ENCODE data around the gene CD3D. TPM values are rescaled to one million over a fixed set of nuclear protein-coding genes. Genes with fewer than 3 reads are reported as not detected.
"Not testable (repeated sequence)": the region's sequence is repeated elsewhere in the genome, so short reads cannot be mapped to it uniquely, and the experiment has no call there.

CD3D gene
- total RNA-seq, 2 donors from 2014 or later: 313 to 365 TPM

DNA sequence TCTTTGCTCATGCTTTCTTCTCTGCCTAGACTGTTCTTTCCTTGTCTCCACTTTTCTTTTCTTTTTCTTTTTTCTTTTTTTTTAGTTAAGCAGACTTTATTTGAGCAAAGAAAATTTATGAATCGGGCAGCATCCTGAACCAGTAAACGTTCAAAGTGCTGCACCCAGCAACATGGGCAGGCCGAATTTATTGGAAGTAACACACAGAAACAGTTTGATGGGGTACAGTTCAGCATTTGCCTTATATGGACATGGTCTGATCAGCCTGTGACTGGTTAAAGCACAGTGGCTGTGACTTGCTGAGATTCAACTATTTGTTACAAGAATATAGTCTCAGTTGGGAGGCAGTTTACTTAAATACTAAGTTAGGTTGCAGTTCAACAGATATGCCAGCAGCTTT lies 22.0 kb downstream of the CD3D start:
- no peak for ATAC-seq (replicated peaks)
- H3K4me1 Mint-ChIP-seq: peaks cover 42% of the 10 kb centered on the region
- no peaks in the 10 kb centered on the region for H3K9me3 Mint-ChIP-seq
- H3K36me3 Mint-ChIP-seq (ENCODE audit: low read depth): peaks cover 19% of the 10 kb centered on the region
- H3K27me3 Mint-ChIP-seq: no peaks in the 10 kb centered on the region
- H3K27ac Mint-ChIP-seq: peak overlapping the region; percentile 44
- H3K4me3 Mint-ChIP-seq: no peak overlapping the region

- Mint-ChIP-seq H3K27ac (peak overlapping the region; percentile 44), H3K4me3 (peak overlapping the region; percentile 12), H3K4me1 (peaks cover 49% of the 10 kb centered on the region), H3K27me3 (no peaks in the 10 kb centered on the region), H3K36me3 (ENCODE audit: low read depth) (peaks cover 31% of the 10 kb centered on the region), H3K9me3 (no peaks in the 10 kb centered on the region)
- ATAC-seq (replicated peaks): no peak
Observed at GRCh38 chr11:118319337-118319707, 23.2 kb downstream of the CD3D start.

GRCh38 chr11:118318581-118319336 lies 23.7 kb downstream of the CD3D start:
- peak overlapping the region; percentile 44 for H3K27ac Mint-ChIP-seq
- H3K4me3 Mint-ChIP-seq: peak overlapping the region; percentile 12
- peaks cover 37% of the 10 kb centered on the region for H3K36me3 Mint-ChIP-seq (ENCODE audit: low read depth)
- H3K27me3 Mint-ChIP-seq: no peaks in the 10 kb centered on the region
- no peaks in the 10 kb centered on the region for H3K9me3 Mint-ChIP-seq
- no peak for ATAC-seq (replicated peaks)
- peaks cover 55% of the 10 kb centered on the region for H3K4me1 Mint-ChIP-seq

DNA sequence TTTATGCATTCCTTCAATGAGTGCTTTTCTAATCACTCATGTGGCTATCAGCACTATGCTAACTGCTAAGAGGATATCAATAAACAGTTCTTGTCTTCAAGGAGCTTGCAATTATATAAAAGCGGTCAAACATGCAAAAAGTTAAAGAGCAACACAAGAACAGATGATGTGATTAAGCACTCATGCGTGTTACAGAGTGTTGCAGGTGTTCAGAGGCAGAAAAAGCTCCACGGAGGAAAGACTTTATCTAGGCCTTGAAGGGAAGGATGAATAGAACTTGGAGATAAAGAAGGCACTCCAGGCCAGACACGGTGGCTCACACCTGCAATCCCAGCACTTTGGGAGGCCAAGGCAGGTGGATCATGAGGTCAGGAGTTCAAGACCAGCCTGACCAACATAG lies 24.4 kb downstream of the CD3D start:
- Mint-ChIP-seq H3K27ac (no peak overlapping the region), H3K4me1 (peaks cover 53% of the 10 kb centered on the region), H3K27me3 (no peaks in the 10 kb centered on the region), H3K9me3 (no peaks in the 10 kb centered on the region), H3K4me3 (no peak overlapping the region), H3K36me3 (ENCODE audit: low read depth) (peaks cover 42% of the 10 kb centered on the region)
- no peak for ATAC-seq (replicated peaks)

DNA sequence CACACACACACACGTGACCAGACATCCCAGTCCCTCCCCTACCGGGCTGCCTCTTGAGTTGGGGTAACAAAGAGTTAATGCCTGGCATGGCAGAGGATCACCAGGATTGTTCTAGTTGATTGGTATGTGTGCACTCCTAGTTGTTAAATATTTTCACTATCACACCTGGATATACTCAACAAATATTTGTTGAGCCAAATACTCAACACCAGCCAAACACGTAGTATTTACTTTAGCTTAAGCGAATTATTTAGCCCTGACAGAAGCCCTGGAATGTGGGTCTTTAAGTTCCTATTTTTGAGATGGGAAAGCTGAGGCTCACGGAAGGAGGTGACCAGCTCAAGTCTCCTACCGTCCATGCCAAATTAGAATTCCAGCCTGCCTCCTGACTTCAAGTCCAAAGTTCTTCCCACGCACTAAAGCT lies 27.5 kb downstream of the CD3D start:
- H3K27me3 Mint-ChIP-seq: no peaks in the 10 kb centered on the region
- no peaks in the 10 kb centered on the region for H3K9me3 Mint-ChIP-seq
- H3K27ac Mint-ChIP-seq: peak overlapping the region; percentile 70
- peak overlapping the region; percentile 72 for H3K4me3 Mint-ChIP-seq
- H3K36me3 Mint-ChIP-seq (ENCODE audit: low read depth): peaks cover 73% of the 10 kb centered on the region
- H3K4me1 Mint-ChIP-seq: peaks cover 61% of the 10 kb centered on the region
- no peak for ATAC-seq (replicated peaks)

DNA sequence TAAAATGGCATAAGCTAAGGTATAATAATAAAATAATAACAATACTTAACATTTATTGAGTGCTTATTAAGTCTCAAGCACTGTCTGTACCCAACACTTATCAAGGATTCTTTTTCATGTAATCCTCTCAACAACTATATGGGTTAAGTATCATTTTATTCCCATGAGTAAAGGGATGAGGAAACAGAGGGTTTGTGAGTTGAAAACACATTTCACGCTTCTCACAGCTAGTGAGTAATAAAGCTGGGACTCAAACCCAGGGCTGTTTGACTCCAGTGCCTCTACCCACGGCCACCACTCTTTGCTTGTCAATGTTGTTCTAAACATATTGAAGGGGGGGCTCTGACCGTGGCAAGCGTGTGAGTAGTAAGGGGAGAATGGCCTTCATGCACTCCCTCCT lies 29.3 kb downstream of the CD3D start:
- no peaks in the 10 kb centered on the region for H3K9me3 Mint-ChIP-seq
- peaks cover 55% of the 10 kb centered on the region for H3K4me1 Mint-ChIP-seq
- no peak overlapping the region for H3K27ac Mint-ChIP-seq
- peaks cover 91% of the 10 kb centered on the region for H3K36me3 Mint-ChIP-seq (ENCODE audit: low read depth)
- no peak overlapping the region for H3K4me3 Mint-ChIP-seq
- no peak for ATAC-seq (replicated peaks)
- no peaks in the 10 kb centered on the region for H3K27me3 Mint-ChIP-seq

DNA sequence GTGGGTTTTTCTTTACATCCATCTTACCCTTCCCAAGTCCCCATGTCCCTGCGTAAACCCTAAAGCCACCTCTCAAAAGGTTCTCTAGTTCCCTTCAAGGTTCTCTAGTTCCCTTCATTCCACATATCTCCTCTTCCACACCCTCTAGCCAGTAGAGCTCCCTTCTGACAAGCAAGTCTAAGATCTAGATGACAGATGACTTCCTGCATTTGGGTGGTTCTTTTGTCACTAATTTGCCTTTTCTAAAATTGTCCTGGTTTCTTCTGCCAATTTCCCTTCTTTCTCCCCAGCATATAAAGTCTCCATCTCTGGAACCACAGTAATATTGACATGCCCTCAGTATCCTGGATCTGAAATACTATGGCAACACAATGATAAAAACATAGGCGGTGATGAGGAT lies 30.2 kb downstream of the CD3D start:
- peak overlapping the region; percentile 67 for H3K27ac Mint-ChIP-seq
- peaks cover 98% of the 10 kb centered on the region for H3K36me3 Mint-ChIP-seq (ENCODE audit: low read depth)
- H3K27me3 Mint-ChIP-seq: no peaks in the 10 kb centered on the region
- peak overlapping the region; percentile 100 for H3K4me3 Mint-ChIP-seq
- H3K4me1 Mint-ChIP-seq: peaks cover 58% of the 10 kb centered on the region
- ATAC-seq (replicated peaks): no peak
- H3K9me3 Mint-ChIP-seq: no peaks in the 10 kb centered on the region

DNA sequence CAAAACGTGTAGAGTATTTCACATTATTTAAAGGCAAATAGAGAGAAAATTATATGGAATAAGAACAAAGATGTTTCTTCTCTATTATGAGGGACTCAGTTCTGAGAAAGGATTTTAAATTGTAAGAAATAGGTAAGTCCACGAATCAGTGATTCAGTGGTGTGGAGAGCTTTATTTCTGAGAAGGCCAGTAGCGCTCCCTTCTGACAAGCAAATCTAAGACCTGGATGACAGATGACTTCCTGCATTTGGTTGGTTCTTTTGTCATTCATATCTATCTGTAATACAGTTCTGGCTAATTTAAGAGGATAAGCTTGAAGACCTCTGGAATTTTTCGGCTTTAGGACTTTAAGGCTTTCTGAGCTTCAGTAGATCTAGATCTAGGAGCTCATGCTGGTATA lies 31.0 kb downstream of the CD3D start:
- Mint-ChIP-seq H3K27ac (peak overlapping the region; percentile 69), H3K27me3 (no peaks in the 10 kb centered on the region), H3K9me3 (no peaks in the 10 kb centered on the region), H3K36me3 (ENCODE audit: low read depth) (peaks cover 99% of the 10 kb centered on the region), H3K4me1 (peaks cover 60% of the 10 kb centered on the region), H3K4me3 (peak overlapping the region; percentile 100)
- no peak for ATAC-seq (replicated peaks)

- H3K27ac Mint-ChIP-seq: peak overlapping the region; percentile 69
- peak overlapping the region; percentile 100 for H3K4me3 Mint-ChIP-seq
- no peak for ATAC-seq (replicated peaks)
- peaks cover 57% of the 10 kb centered on the region for H3K4me1 Mint-ChIP-seq
- H3K36me3 Mint-ChIP-seq (ENCODE audit: low read depth): peaks cover 99% of the 10 kb centered on the region
- H3K27me3 Mint-ChIP-seq: no peaks in the 10 kb centered on the region
- peaks cover under 1% of the 10 kb centered on the region for H3K9me3 Mint-ChIP-seq
Observed at GRCh38 chr11:118310781-118311485, 31.6 kb downstream of the CD3D start.

GRCh38 chr11:118310271-118310670 lies 32.2 kb downstream of the CD3D start:
- Mint-ChIP-seq H3K36me3 (ENCODE audit: low read depth) (peaks cover 99% of the 10 kb centered on the region), H3K4me1 (peaks cover 54% of the 10 kb centered on the region), H3K27me3 (no peaks in the 10 kb centered on the region), H3K9me3 (peaks cover 3% of the 10 kb centered on the region), H3K27ac (peak overlapping the region; percentile 10), H3K4me3 (peak overlapping the region; percentile 100)
- ATAC-seq (replicated peaks): no peak

DNA sequence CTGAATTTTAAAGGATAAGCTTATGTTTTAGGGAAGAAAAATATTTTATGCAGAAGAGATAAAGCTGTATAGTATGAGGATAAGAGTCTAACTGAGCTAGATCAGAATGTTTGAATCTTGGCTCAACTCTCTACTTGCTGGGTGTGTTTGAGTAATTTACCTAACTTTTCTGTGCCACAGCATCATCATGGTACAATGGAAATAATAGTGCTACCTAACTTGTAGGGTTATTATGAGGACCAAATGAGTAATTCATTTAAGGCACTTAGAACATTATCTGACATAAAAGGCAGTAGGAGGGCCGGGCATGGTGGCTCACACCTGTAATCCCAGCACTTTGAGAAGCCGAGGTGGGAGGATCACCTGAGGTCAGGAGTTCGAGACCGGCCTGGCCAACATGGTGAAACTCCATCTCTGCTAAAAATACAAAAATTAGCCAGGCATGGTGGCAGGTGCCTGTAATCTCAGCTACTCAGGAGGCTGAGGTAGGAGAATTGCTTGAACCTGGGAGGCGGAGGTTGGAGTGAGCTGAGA lies 33.4 kb downstream of the CD3D start:
- ATAC-seq (replicated peaks): peak; percentile 7
- H3K27ac Mint-ChIP-seq: peak overlapping the region; percentile 81
- peaks cover 46% of the 10 kb centered on the region for H3K4me1 Mint-ChIP-seq
- not testable (repeated sequence) for H3K27me3 Mint-ChIP-seq, H3K9me3 Mint-ChIP-seq
- peaks cover 96% of the 10 kb centered on the region for H3K36me3 Mint-ChIP-seq (ENCODE audit: low read depth)
- H3K4me3 Mint-ChIP-seq: peak overlapping the region; percentile 100

DNA sequence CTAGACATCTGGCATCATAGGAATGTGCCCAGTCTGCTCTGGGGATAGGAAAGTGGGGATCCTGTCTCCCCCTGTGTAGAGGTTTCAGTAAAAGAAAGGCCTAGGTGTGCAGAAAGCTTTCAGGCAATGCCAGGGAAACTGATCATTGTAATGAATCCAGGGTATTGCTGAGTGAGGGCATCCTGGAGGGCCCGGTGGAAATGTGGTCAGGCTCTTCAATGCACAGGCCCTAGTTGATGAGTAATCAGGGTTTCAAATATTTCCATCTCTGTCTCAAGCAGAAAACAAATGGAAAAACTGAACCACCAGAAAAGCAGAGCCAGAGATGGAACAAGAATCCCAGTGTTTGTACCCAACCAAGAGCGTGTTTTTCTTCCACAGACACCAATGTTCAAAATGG lies 35.9 kb downstream of the CD3D start:
- ATAC-seq (replicated peaks): peak; percentile 75
- H3K27ac Mint-ChIP-seq: peak overlapping the region; percentile 100
- H3K36me3 Mint-ChIP-seq (ENCODE audit: low read depth): peaks cover 72% of the 10 kb centered on the region
- H3K4me3 Mint-ChIP-seq: peak overlapping the region; percentile 100
- peaks cover 41% of the 10 kb centered on the region for H3K4me1 Mint-ChIP-seq
- no peaks in the 10 kb centered on the region for H3K27me3 Mint-ChIP-seq
- peaks cover 3% of the 10 kb centered on the region for H3K9me3 Mint-ChIP-seq

DNA sequence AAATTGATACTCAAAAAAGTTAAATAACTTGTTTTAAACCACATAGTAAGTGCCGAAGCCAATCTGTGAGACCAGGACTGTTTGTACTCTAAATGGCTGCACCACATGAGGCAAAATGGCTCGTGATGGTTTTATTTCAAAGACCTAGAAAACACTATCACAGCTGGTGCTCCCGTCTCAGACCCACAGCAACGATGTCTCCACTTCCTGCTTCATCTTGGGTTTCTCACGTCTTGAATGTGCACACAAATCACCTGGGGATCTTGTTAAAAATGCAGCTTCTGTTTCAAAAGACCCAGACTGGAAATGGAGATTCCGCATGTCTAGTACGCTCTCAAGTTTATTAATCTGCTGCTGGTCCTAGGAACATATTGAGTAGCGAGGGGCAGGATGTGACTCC lies 36.8 kb downstream of the CD3D start:
- H3K4me1 Mint-ChIP-seq: peaks cover 41% of the 10 kb centered on the region
- peaks cover 3% of the 10 kb centered on the region for H3K9me3 Mint-ChIP-seq
- H3K27me3 Mint-ChIP-seq: no peaks in the 10 kb centered on the region
- H3K36me3 Mint-ChIP-seq (ENCODE audit: low read depth): peaks cover 64% of the 10 kb centered on the region
- peak overlapping the region; percentile 100 for H3K27ac Mint-ChIP-seq
- peak; percentile 12 for ATAC-seq (replicated peaks)
- peak overlapping the region; percentile 100 for H3K4me3 Mint-ChIP-seq

DNA sequence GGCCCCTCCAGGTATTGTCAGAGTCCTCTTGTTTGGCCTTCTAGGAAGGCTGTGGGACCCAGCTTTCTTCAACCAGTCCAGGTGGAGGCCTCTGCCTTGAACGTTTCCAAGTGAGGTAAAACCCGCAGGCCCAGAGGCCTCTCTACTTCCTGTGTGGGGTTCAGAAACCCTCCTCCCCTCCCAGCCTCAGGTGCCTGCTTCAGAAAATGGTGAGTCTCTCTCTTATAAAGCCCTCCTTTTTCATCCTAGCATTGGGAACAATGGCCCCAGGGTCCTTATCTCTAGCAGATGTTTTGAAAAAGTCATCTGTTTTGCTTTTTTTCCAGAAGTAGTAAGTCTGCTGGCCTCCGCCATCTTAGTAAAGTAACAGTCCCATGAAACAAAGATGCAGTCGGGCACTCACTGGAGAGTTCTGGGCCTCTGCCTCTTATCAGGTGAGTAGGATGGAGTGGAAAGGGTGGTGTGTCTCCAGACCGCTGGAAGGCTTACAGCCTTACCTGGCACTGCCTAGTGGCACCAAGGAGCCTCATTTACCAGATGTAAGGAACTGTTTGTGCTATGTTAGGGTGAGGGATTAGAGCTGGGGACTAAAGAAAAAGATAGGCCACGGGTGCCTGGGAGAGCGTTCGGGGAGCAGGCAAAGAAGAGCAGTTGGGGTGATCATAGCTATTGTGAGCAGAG lies 37.8 kb downstream of the CD3D start, which contains the start of gene CD3E:
TSS of gene CD3E (plus strand) at position 163 of the 681 bp plus-strand sequence. CDS start at position 386, 223 bp downstream.
- H3K27ac Mint-ChIP-seq: peak within 1 kb of the TSS; percentile 100
- H3K4me1 Mint-ChIP-seq: peaks cover 37% of the 10 kb centered on the region
- H3K36me3 Mint-ChIP-seq (ENCODE audit: low read depth): peaks cover 53% of the 10 kb centered on the region
- H3K27me3 Mint-ChIP-seq: no peaks in the 10 kb centered on the region
- peak; percentile 81 for ATAC-seq (replicated peaks)
- peak within 1 kb of the TSS; percentile 100 for H3K4me3 Mint-ChIP-seq
- peaks cover 3% of the 10 kb centered on the region for H3K9me3 Mint-ChIP-seq

Data from activated T-helper 17 cell treated with anti-CD3 and anti-CD28 coated beads, Interleukin-2, amount 50 U/mL, for 72 hours (primary cell).